ENCODE data around the gene PRKAG2. TPM values are rescaled to one million over a fixed set of nuclear protein-coding genes. Genes with fewer than 3 reads are reported as not detected.
A peak's percentile ranks its signal among the peaks of the same experiment; 100 is the strongest.

PRKAG2 gene
- total and polyA plus RNA-seq, 2 experiments from 2014 or later = 17.0 to 19.5 TPM

DNA sequence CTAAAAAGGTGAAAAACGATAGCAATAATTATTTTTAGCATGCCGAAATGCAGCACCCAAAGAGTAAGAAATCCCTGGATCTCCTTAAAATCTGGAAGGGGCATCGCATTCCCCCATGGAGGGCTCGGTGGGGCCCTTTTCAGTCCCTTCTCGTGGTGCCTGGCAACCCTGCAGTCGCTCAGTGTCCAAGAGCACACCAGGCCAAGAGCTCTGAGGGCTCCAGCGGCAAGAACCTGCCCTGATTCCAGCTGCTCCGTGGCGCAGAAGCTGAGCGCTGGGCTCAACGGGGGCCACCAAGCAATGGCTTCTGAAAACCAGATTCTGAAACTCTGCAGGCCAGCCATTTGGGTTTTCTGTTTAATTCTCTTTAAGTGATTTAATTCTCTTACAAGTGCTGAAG is 131.2 kb downstream of the PRKAG2 start:
- Histone ChIP-seq H3K27me3 (replicated peaks; ENCODE audit: insufficient read depth) (no peaks in the 10 kb centered on the region), H3K79me2 (ENCODE audit: insufficient read depth) (no peaks in the 10 kb centered on the region), H3K27ac (peak overlapping the region; percentile 27), H3K36me3 (ENCODE audit: low read depth) (no peaks in the 10 kb centered on the region), H3K4me2 (ENCODE audit: unreplicated experiment) (peak overlapping the region; percentile 0), H3K4me3 (no peak overlapping the region), H3K4me1 (ENCODE audit: insufficient read depth) (peaks cover 29% of the 10 kb centered on the region), H4K20me1 (ENCODE audit: insufficient read depth) (no peaks in the 10 kb centered on the region), H3K9ac (peak overlapping the region; percentile 60), H3K9me2 (ENCODE audit: insufficient read depth) (no peaks in the 10 kb centered on the region), H3F3A (ENCODE audit: insufficient read depth) (peaks cover 23% of the 10 kb centered on the region), H2AFZ (no peak overlapping the region), H3K9me3 (ENCODE audit: low read depth) (no peaks in the 10 kb centered on the region)
- DNase-seq = no peak
- 67 to 71% methylated on average over 11 of the region's 11 CpGs for WGBS, 2 experiments (ENCODE audit: low coverage in 1 of 2, low lambda C conversion rate in 2 of 2, missing lambda C conversion rate in 2 of 2)
- TF ChIP-seq EZH2 (IDR thresholded peaks at IDR 0.05; ENCODE audit: insufficient read depth, poor library complexity, severe bottlenecking) = no peak
- no peak for TF ChIP-seq EZH2phosphoT487 (IDR thresholded peaks at IDR 0.05; ENCODE audit: insufficient read depth, low read depth)
- in situ Hi-C loops (cut with MboI) = no loop called here

DNA sequence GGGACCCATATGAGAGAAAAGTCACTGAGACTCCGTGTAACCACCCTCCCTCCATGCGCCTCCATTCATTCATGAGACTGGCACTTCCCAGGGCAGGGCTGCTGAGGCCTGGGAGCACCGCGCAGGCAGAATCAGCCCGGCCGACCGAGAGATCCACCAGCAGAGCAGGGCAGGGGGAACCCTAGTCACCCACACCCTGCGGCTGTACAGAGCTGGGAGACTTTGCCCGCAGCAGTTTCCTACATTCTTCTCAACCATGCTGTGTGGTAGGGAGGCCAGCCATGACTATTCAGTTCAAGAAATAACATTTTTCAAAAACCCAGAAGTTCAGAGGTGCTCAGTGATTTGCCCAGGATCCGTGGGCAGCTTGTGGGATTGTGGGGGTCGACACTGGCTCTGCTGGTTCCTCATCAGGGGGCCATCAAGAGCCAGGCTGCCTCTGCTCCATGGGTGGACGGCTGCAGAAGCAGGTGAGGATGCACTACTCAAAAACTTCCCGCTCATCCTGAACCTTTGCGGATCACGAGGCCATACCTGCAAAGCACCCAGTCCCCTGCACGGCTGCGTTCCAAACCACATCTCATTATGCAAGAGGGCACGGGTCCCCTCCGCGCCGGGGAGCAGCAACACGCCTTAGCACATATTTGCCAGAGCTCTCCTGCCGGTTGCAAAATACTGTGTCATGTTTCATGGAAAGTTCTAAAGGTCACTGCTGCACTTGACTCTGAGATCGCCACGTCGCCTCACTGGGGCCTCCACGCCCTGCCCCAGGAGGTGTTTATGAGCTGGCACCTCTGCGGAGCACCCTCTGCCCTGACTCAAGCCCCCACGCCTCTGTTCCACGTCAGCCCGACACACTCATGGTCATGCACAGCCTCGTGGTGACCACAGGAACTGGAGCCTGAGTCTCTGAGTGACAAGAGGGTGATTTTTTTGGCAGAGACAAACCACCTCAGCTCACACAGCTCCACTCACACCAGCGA is 132.0 kb downstream of the PRKAG2 start:
- peak; percentile 98 for DNase-seq
- Histone ChIP-seq H3K4me2 (ENCODE audit: unreplicated experiment) (peak overlapping the region; percentile 0), H4K20me1 (ENCODE audit: insufficient read depth) (no peaks in the 10 kb centered on the region), H3K4me1 (ENCODE audit: insufficient read depth) (peaks cover 29% of the 10 kb centered on the region), H3K27me3 (replicated peaks; ENCODE audit: insufficient read depth) (no peaks in the 10 kb centered on the region), H3K9ac (peak overlapping the region; percentile 60), H2AFZ (no peak overlapping the region), H3K9me3 (ENCODE audit: low read depth) (no peaks in the 10 kb centered on the region), H3K27ac (peak overlapping the region; percentile 31), H3K9me2 (ENCODE audit: insufficient read depth) (no peaks in the 10 kb centered on the region), H3F3A (ENCODE audit: insufficient read depth) (peaks cover 23% of the 10 kb centered on the region), H3K79me2 (ENCODE audit: insufficient read depth) (no peaks in the 10 kb centered on the region), H3K36me3 (ENCODE audit: low read depth) (no peaks in the 10 kb centered on the region), H3K4me3 (no peak overlapping the region)
- in situ Hi-C loops (cut with MboI) = no loop called here
- TF ChIP-seq EZH2phosphoT487 (IDR thresholded peaks at IDR 0.05; ENCODE audit: insufficient read depth, low read depth) (0 out of 2 replicates have a peak, but pooled peaks have one; percentile 40), EZH2 (IDR thresholded peaks at IDR 0.05; ENCODE audit: insufficient read depth, poor library complexity, severe bottlenecking) (no peak)
- WGBS, 2 experiments (ENCODE audit: low coverage in 1 of 2, low lambda C conversion rate in 2 of 2, missing lambda C conversion rate in 2 of 2) = 47 to 49% methylated on average over 33 of the region's 33 CpGs

DNA sequence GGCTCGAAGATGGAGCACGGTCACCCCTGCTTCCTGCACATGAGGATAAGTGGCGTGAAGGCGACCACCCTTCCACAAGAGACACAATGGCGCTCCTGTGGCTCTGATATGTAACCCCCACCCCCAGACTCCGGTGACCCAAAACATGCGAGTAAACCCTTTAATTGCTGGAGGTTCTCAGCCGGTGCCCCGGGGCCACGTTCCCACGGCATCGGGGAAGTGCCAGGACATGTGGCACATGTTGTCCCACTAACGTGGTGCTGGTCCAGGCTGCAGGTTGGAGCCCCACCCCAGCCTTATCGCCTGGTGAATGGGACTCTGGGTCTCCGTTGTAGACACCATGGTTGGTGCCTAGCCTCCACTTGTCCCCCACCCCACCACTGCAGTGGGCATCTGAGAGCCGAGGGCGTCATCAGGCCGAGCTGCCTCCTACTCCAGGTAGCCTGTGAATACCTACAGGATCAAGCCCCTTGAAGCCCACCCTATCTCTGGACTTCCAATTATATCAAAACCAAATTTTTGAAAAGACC is 132.8 kb downstream of the PRKAG2 start:
- in situ Hi-C loops (cut with MboI) = no loop called here
- H4K20me1 ChIP-seq (ENCODE audit: insufficient read depth) = no peaks in the 10 kb centered on the region
- peaks cover 23% of the 10 kb centered on the region for H3F3A ChIP-seq (ENCODE audit: insufficient read depth)
- H3K9me3 ChIP-seq (ENCODE audit: low read depth) = no peaks in the 10 kb centered on the region
- no peaks in the 10 kb centered on the region for H3K36me3 ChIP-seq (ENCODE audit: low read depth)
- no peak overlapping the region for H3K9ac ChIP-seq
- TF ChIP-seq EZH2 (IDR thresholded peaks at IDR 0.05; ENCODE audit: insufficient read depth, poor library complexity, severe bottlenecking) (no peak), EZH2phosphoT487 (IDR thresholded peaks at IDR 0.05; ENCODE audit: insufficient read depth, low read depth) (no peak)
- H3K27me3 ChIP-seq (replicated peaks; ENCODE audit: insufficient read depth) = no peaks in the 10 kb centered on the region
- WGBS, 2 experiments (ENCODE audit: low coverage in 1 of 2, low lambda C conversion rate in 2 of 2, missing lambda C conversion rate in 2 of 2) = 90 to 91% methylated on average over 18 of the region's 18 CpGs
- no peak for DNase-seq
- no peaks in the 10 kb centered on the region for H3K9me2 ChIP-seq (ENCODE audit: insufficient read depth)
- H3K4me3 ChIP-seq = no peak overlapping the region
- H3K4me1 ChIP-seq (ENCODE audit: insufficient read depth) = peaks cover 29% of the 10 kb centered on the region
- no peak overlapping the region for H2AFZ ChIP-seq
- no peak overlapping the region for H3K4me2 ChIP-seq (ENCODE audit: unreplicated experiment)
- no peaks in the 10 kb centered on the region for H3K79me2 ChIP-seq (ENCODE audit: insufficient read depth)
- H3K27ac ChIP-seq = no peak overlapping the region

DNA sequence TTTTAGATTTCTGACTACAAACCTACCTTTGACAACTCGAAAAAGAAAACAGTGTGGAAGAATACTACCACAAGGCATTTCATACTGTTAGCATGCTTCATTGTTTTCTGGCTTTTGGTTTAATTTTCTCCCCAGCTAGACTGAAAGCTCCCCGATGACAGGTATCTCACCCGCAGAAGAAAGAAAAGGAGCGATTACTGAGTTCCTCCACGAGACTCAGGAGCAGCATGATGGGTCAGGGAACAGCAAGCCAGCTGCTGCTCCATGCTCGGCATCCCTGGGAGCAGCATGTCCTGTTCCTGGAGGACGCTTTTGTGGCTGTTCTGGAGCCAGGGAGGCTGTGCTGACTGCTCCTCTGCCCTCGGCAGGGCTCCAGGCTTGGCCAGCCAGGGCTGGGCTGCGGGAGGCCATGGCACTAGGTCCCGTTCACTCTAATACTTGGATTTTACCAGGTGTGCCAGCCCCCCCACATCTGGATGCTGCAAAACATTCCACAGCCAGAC is 133.4 kb downstream of the PRKAG2 start:
- no peak overlapping the region for H3K9ac ChIP-seq

More for the DNA sequence above, 133.4 kb downstream of the PRKAG2 start:
- in situ Hi-C loops (cut with MboI) = no loop called here
- no peak for TF ChIP-seq EZH2phosphoT487 (IDR thresholded peaks at IDR 0.05; ENCODE audit: insufficient read depth, low read depth)
- TF ChIP-seq EZH2 (IDR thresholded peaks at IDR 0.05; ENCODE audit: insufficient read depth, poor library complexity, severe bottlenecking) = no peak
- Histone ChIP-seq H3K4me3 (no peak overlapping the region), H3K9me2 (ENCODE audit: insufficient read depth) (no peaks in the 10 kb centered on the region), H2AFZ (0 out of 2 replicates have a peak overlapping the region, but pooled peaks have one; percentile 21), H3K79me2 (ENCODE audit: insufficient read depth) (no peaks in the 10 kb centered on the region), H4K20me1 (ENCODE audit: insufficient read depth) (no peaks in the 10 kb centered on the region), H3K9me3 (ENCODE audit: low read depth) (no peaks in the 10 kb centered on the region), H3K4me1 (ENCODE audit: insufficient read depth) (peaks cover 29% of the 10 kb centered on the region), H3K27ac (no peak overlapping the region), H3F3A (ENCODE audit: insufficient read depth) (peaks cover 23% of the 10 kb centered on the region), H3K36me3 (ENCODE audit: low read depth) (no peaks in the 10 kb centered on the region), H3K4me2 (ENCODE audit: unreplicated experiment) (no peak overlapping the region), H3K27me3 (replicated peaks; ENCODE audit: insufficient read depth) (no peaks in the 10 kb centered on the region)
- no peak for DNase-seq
- 43 to 50% methylated on average over 10 of the region's 10 CpGs for WGBS, 2 experiments (ENCODE audit: low coverage in 1 of 2, low lambda C conversion rate in 2 of 2, missing lambda C conversion rate in 2 of 2)
